Right atrium auricular region (tissue), 2 donors: Measurements from ENCODE around the gene ACVR2B. TPM values are rescaled to one million over a fixed set of nuclear protein-coding genes. Genes with fewer than 3 reads are reported as not detected.
A peak's percentile ranks its signal among the peaks of the same experiment; 100 is the strongest.

Experiments used
- DNase-seq: peaks from one replicate; pipeline ENCODE4 v3.0.0-alpha.2; 2019; ENCODE audit warnings: low spot score
- H3K27ac ChIP-seq, 2 donors: fragments of 200-600 bp; sonication (generic); 1 replicate in 1 of 2; 2 replicates in 1 of 2; pipeline ENCODE4 v1.5.1; 2016 to 2019
- H3K27me3 ChIP-seq, 2 donors: fragments of 200-600 bp; sonication (generic); one replicate each; pipeline versions ENCODE4 v1.5.1 to v1.6.0; 2017 to 2019
- H3K36me3 ChIP-seq: fragments of 200-600 bp; sonication (generic); one replicate; pipeline ENCODE4 v1.5.1; 2016
- H3K4me1 ChIP-seq, 2 donors: fragments of 200-600 bp; sonication (generic); one replicate each; pipeline versions ENCODE4 v1.5.1 to v1.6.0; 2017 to 2019
- H3K4me3 ChIP-seq, 2 donors: fragments of 200-600 bp; sonication (generic); 1 replicate in 1 of 2; 2 replicates in 1 of 2; pipeline ENCODE4 v1.5.1; 2017 to 2019; ENCODE audit warnings: mild to moderate bottlenecking in 1 of 2, moderate library complexity in 1 of 2
- H3K9me3 ChIP-seq, 2 donors: fragments of 200-600 bp; sonication (generic); one replicate each; pipeline ENCODE4 v1.5.1; 2019
- total RNA-seq, 2 donors: library from RNA; depleted of rRNA; stranded (reverse); fragments of >200 nt; gene quantifications; one replicate each; pipeline ENCODE4 v1.1.0, GENCODE V29; 2016
- TF ChIP-seq, protein P1 (sequence below), 2 donors: fragments of 200-600 bp; sonication (generic); IDR thresholded peaks; one replicate each; pipeline ENCODE4 v1.5.1; 2019; ENCODE audit warnings: antibody characterized with exemption in 2 of 2

ACVR2B gene
- total RNA-seq, 2 donors from 2014 or later, result 3.9 to 6.0 TPM

DNA sequence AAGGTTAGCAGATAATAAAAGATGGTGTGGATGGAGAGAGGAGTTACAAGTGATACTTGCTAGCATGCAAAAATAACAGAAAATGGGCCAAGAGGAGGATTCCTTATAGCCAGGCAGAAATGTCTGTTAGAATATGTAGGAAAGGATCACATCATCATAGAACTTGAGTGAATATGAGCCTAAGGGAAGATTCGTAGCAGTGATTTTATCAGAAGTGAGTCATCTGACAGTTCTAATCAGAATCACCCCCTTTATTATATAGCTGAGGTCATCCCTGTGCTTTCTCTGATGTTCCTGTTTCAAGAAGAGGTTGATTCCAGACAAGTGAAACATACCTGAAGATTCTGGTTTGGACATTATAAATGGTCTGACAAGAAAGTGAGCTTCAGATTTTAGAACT is 65.3 kb downstream of the ACVR2B start:
- Histone ChIP-seq H3K36me3 (peaks cover 39% of the 10 kb centered on the region), H3K4me1 (peaks cover 0 to 17% of the 10 kb centered on the region in 2 donors), H3K9me3 (peaks cover 0 to 8% of the 10 kb centered on the region in 2 donors), H3K27me3 (no peaks in the 10 kb centered on the region), H3K27ac (peak overlapping the region; percentile 43 to 79), H3K4me3 (no peak overlapping the region)
- DNase-seq, result no peak
- TF ChIP-seq, protein P1, sequence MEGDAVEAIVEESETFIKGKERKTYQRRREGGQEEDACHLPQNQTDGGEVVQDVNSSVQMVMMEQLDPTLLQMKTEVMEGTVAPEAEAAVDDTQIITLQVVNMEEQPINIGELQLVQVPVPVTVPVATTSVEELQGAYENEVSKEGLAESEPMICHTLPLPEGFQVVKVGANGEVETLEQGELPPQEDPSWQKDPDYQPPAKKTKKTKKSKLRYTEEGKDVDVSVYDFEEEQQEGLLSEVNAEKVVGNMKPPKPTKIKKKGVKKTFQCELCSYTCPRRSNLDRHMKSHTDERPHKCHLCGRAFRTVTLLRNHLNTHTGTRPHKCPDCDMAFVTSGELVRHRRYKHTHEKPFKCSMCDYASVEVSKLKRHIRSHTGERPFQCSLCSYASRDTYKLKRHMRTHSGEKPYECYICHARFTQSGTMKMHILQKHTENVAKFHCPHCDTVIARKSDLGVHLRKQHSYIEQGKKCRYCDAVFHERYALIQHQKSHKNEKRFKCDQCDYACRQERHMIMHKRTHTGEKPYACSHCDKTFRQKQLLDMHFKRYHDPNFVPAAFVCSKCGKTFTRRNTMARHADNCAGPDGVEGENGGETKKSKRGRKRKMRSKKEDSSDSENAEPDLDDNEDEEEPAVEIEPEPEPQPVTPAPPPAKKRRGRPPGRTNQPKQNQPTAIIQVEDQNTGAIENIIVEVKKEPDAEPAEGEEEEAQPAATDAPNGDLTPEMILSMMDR (IDR thresholded peaks at IDR 0.05), result no peak

DNA sequence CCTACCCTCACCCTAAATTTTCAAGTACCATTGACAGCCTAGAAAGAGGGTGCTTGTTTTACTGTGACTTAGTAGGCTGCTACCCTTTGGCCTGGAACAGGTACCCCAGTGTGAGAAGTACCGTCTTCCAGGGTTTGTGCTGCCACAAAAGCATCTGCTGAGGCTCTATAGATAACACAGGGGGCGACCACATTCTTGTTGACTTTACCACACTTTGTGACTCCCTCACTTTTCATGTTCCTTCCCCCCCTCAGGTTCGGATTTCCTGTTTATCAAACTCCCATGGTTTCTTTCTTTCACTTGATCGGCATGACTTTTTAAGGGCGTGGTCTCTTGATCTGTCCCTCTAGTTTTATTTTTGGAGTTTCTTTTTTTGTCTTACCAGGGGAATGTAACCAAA is 66.0 kb downstream of the ACVR2B start:
- Histone ChIP-seq H3K36me3 (peaks cover 40% of the 10 kb centered on the region), H3K27me3 (no peaks in the 10 kb centered on the region), H3K27ac (peak overlapping the region; percentile 43 to 79), H3K9me3 (peaks cover 0 to 8% of the 10 kb centered on the region in 2 donors), H3K4me1 (peaks cover 0 to 17% of the 10 kb centered on the region in 2 donors), H3K4me3 (no peak overlapping the region)
- DNase-seq, result no peak
- TF ChIP-seq, protein P1 (IDR thresholded peaks at IDR 0.05), result no peak

DNA sequence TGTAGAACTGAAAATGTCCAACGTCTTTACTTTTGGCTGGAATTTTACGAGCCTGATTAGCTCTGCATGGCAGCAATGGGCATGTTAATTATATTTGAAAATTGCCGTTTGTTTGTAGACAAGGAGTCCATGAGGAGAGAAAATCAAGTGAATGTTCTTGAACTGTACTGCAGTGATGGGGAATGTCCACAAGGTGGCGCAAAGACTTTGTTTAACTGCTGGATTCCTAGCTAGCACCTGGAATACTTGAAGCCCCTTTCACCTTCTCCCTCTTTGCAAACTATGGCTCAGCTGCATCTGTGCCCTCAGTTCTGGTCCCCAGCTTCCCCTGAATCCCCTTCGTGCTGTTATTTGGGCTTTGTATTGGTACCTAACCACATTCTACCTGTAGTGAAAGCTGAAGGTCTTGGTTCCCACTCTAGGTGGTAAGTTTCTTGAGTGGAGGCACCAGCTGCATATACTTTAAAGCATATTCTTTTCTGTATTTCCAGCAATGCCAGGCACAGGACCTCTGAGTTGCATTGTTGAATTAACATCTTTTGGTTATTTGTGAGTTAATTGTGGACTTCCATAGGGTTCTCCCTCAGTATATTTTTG is 67.8 kb downstream of the ACVR2B start:
- Histone ChIP-seq H3K36me3 (peaks cover 38% of the 10 kb centered on the region), H3K27ac (peak overlapping the region; percentile 49 to 79), H3K27me3 (no peaks in the 10 kb centered on the region), H3K4me1 (peaks cover 0 to 17% of the 10 kb centered on the region in 2 donors), H3K9me3 (peaks cover 0 to 5% of the 10 kb centered on the region in 2 donors), H3K4me3 (no peak overlapping the region)
- DNase-seq, result peak; percentile 78
- TF ChIP-seq, protein P1 (IDR thresholded peaks at IDR 0.05), result peak; percentile 87 to 93

DNA sequence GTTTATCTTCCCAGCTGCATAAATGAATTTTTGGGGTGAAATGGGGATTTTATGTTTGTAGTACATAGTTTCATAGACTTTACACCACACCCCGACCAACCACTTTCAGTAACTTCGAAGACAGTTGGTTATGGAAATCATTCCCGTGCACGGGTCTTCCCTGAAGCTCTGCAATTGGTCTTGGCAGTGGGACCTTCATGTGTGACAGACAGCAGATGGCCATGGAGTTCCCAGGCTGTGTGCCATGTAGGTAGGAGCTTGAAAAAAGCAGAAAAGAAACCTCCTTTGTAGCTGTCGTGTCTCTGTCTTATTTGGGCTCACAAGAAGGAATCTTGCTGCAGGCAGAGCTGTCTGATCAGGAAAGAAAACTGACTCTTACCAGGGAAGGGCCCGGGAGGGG is 68.3 kb downstream of the ACVR2B start:
- TF ChIP-seq, protein P1 (IDR thresholded peaks at IDR 0.05), result no peak
- DNase-seq, result no peak
- H3K4me1 ChIP-seq, result peaks cover 0 to 17% of the 10 kb centered on the region in 2 donors
- H3K36me3 ChIP-seq, result peaks cover 34% of the 10 kb centered on the region
- H3K9me3 ChIP-seq, result no peaks in the 10 kb centered on the region
- no peaks in the 10 kb centered on the region for H3K27me3 ChIP-seq
- no peak overlapping the region for H3K4me3 ChIP-seq
- peak overlapping the region; percentile 49 to 79 for H3K27ac ChIP-seq

DNA sequence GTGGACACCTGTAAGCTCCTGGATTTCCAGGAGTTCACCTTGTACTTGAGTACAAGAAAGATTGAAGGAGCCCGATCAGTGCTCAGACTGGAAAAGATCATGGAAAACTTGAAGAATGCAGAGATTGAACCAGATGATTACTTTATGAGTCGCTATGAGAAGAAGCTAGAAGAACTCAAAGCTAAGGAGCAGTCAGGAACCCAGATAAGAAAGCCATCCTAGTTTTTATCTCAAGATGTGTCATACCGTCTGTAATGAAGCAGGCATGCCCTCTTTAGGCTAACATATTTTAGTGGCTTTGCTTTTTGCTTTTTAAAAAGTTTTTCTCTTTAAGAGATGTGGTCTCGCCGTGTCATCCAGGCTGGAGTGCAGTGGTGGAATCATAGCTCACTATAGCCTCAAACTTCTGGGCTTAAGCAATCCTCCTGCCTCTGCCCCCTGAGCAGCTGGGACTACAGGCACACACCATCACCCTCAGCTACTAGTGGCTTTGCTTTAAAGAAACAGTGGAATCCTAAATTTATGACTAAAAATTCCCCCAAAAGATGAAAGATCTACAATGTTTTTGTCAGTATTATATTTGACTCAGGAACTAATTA is 70.5 kb downstream of the ACVR2B start:
- H3K27me3 ChIP-seq, result no peaks in the 10 kb centered on the region
- H3K36me3 ChIP-seq, result peaks cover 42% of the 10 kb centered on the region
- peaks cover 0 to 16% of the 10 kb centered on the region in 2 donors for H3K4me1 ChIP-seq
- H3K27ac ChIP-seq, result peak overlapping the region in 1 of 2 donors; percentile 1
- no peaks in the 10 kb centered on the region for H3K9me3 ChIP-seq
- H3K4me3 ChIP-seq, result no peak overlapping the region
- TF ChIP-seq, protein P1 (IDR thresholded peaks at IDR 0.05), result no peak
- DNase-seq, result no peak
